ENCODE results near the gene ZMAT5. TPM values are rescaled to one million over a fixed set of nuclear protein-coding genes. Genes with fewer than 3 reads are reported as not detected.

Gene ZMAT5, protein sequence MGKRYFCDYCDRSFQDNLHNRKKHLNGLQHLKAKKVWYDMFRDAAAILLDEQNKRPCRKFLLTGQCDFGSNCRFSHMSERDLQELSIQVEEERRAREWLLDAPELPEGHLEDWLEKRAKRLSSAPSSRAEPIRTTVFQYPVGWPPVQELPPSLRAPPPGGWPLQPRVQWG
- total RNA-seq (10 to 100 TPM; 11.2 to 23.1 (median 21.1) TPM), total RNA-seq (3.5 to 21.7 (median 11.8) reads per million in 29 experiments)
- total RNA-seq (2013) = 17.1 TPM

DNA sequence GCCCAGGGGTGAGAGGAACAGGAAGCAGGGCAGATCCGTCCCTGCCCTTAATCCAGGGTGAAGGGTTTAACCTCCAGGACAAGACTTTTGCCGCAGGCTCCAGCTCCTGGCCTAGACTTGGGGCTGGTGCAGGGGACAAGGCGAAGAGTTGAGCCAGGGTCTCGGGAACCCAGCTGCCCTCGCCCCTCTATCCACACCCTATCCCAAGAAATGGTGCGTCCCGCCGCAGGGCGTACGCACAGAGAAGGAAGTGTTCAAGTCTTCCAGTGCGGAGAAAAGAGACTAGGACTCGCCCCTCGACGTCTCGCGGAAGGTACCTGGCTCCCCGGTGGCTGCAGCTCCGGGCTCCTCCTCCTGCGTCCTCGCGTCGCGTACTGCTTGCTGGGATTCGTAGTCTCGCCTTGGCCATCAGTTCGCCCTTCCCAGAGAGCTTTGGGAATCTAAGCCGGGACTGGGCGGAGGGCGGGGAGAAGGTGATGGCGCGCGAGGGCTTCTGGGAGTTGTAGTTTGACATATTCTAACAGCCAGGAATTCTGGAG is at the start of gene ZMAT5:
TSS of gene ZMAT5 (minus strand) at position 376 of the 539 bp plus-strand sequence. CDS start 18,463 bp downstream, outside the sequence.
- H3K27ac ChIP-seq (ENCODE audit: low read length) = peak within 1 kb of the TSS; percentile 79
- peaks cover 9 to 26% of the 10 kb centered on the region in 2 donors for H3K36me3 ChIP-seq (ENCODE audit: control insufficient read depth in 2 of 2, extremely low read depth in 1 of 2, insufficient read depth in 1 of 2, low read length in 1 of 2)
- peaks cover 12 to 27% of the 10 kb centered on the region in 2 experiments for H3K4me1 ChIP-seq (ENCODE audit: control insufficient read depth in 1 of 2, extremely low read depth in 1 of 2, insufficient read depth in 2 of 2, low read length in 2 of 2)
- peak within 1 kb of the TSS; percentile 92 to 95 for H3K4me3 ChIP-seq (ENCODE audit: control insufficient read depth in 1 of 2, extremely low read depth in 1 of 2, low read length in 1 of 2)
- Mint-ChIP-seq H3K36me3 (peaks cover 16% of the 10 kb centered on the region), H3K9me3 (no peaks in the 10 kb centered on the region), H3K27me3 (no peaks in the 10 kb centered on the region), H3K4me3 (peak within 1 kb of the TSS; percentile 99 to 100 (median 100)), H3K27ac (peak within 1 kb of the TSS; percentile 98 to 99), H3K4me1 (peaks cover 42 to 54% (median 44%) of the 10 kb centered on the region in 3 donors)
- WGBS (ENCODE audit: insufficient coverage) = under 1% methylated on average over 23 of the region's 32 CpGs
- POLR2A ChIA-PET = no interaction called here
- no peaks in the 10 kb centered on the region for H3K9me3 ChIP-seq
- peak; percentile 97 to 99 (median 99) for ATAC-seq (replicated peaks in 1 of 4)
- no peaks in the 10 kb centered on the region for H3K27me3 ChIP-seq (replicated peaks in 1 of 2; ENCODE audit: control insufficient read depth in 2 of 2, extremely low read depth in 1 of 2, insufficient read depth in 2 of 2, low read length in 1 of 2)
- DNase-seq = peak; percentile 77 to 96 (median 88)
- CTCF ChIA-PET = interaction anchor here in 1 of 2 donors (0.9 kb wide), 1 partner anchor 139 kb away, joined by 3 read pairs; no protein-coding TSS in a partner anchor

DNA sequence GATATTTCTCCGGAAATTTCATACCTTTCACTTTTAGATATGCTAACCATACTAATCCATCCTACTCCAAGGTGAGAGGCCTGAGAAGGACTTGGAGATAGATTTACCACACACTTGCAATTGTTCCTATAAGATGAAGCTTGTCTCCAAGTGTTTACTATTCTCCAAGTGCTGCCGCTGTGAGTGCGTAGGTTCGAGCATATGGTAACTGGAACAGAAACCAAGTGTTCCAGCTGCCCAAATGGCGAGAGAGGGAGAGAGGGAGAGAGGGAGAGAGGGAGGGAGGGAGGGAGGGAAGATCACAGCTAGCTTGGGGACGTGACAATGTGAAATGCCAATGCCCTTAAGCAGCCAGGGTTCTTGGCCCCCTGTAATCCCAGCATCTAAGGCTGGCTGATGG is 49.7 kb upstream of the ZMAT5 start:
- Mint-ChIP-seq H3K9me3 (no peaks in the 10 kb centered on the region), H3K4me3 (no peak overlapping the region), H3K4me1 (peaks cover 0 to 4% (median 0%) of the 10 kb centered on the region in 3 donors), H3K27ac (no peak overlapping the region), H3K36me3 (peaks cover 73% of the 10 kb centered on the region), H3K27me3 (no peaks in the 10 kb centered on the region)
- Histone ChIP-seq H3K4me1 (ENCODE audit: control insufficient read depth in 1 of 2, extremely low read depth in 1 of 2, insufficient read depth in 2 of 2, low read length in 2 of 2) (no peaks in the 10 kb centered on the region), H3K9me3 (no peaks in the 10 kb centered on the region), H3K27me3 (replicated peaks in 1 of 2; ENCODE audit: control insufficient read depth in 2 of 2, extremely low read depth in 1 of 2, insufficient read depth in 2 of 2, low read length in 1 of 2) (no peaks in the 10 kb centered on the region), H3K4me3 (ENCODE audit: control insufficient read depth in 1 of 2, extremely low read depth in 1 of 2, low read length in 1 of 2) (no peak overlapping the region), H3K36me3 (ENCODE audit: control insufficient read depth in 2 of 2, extremely low read depth in 1 of 2, insufficient read depth in 1 of 2, low read length in 1 of 2) (peaks cover 36 to 87% of the 10 kb centered on the region in 2 donors), H3K27ac (ENCODE audit: low read length) (no peak overlapping the region)
- ATAC-seq (replicated peaks in 1 of 4) (no peak), DNase-seq (no peak)
- 100% methylated on average over 5 of the region's 6 CpGs for whole genome bisulfite sequencing (ENCODE audit: insufficient coverage)
- CTCF ChIA-PET = no interaction called here
- POLR2A ChIA-PET = no interaction called here

DNA sequence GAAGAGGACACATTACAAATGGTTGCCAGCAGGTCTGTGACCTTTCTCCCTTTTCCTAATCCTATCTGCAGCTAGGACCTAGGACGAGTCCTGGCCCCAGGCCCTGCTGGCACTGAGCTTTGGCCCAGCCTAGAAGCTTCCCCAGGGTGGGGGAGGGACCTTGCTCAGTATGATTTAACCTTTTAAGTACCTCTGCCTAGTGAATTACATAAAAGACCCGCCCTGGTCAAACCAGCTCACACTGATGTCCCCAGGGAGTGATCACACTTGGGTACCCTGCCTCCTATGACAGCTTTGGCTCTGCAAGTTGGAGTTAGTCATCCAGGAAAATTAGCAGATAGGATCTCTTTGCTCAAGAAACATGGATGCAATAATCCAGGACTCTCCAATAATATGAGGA is 49.3 kb upstream of the ZMAT5 start:
- H3K27ac Mint-ChIP-seq = no peak overlapping the region
- no peaks in the 10 kb centered on the region for H3K27me3 ChIP-seq (replicated peaks in 1 of 2; ENCODE audit: control insufficient read depth in 2 of 2, extremely low read depth in 1 of 2, insufficient read depth in 2 of 2, low read length in 1 of 2)
- ChIA-PET CTCF (no interaction called here), POLR2A (interaction anchor here in 1 of 2 donors (0.6 kb wide), 1 partner anchor 161 kb away, joined by 4 read pairs; no protein-coding TSS in a partner anchor)
- no peak overlapping the region for H3K27ac ChIP-seq (ENCODE audit: low read length)
- H3K36me3 ChIP-seq (ENCODE audit: control insufficient read depth in 2 of 2, extremely low read depth in 1 of 2, insufficient read depth in 1 of 2, low read length in 1 of 2) = peaks cover 36 to 86% of the 10 kb centered on the region in 2 donors
- no peaks in the 10 kb centered on the region for H3K27me3 Mint-ChIP-seq
- no CpG with 5 or more reads among the region's 2 CpGs for WGBS (ENCODE audit: insufficient coverage)
- no peaks in the 10 kb centered on the region for H3K9me3 ChIP-seq
- H3K36me3 Mint-ChIP-seq = peaks cover 72% of the 10 kb centered on the region
- no peak overlapping the region for H3K4me3 Mint-ChIP-seq
- DNase-seq (no peak), ATAC-seq (replicated peaks in 1 of 4) (no peak)
- H3K4me3 ChIP-seq (ENCODE audit: control insufficient read depth in 1 of 2, extremely low read depth in 1 of 2, low read length in 1 of 2) = no peak overlapping the region
- H3K4me1 ChIP-seq (ENCODE audit: control insufficient read depth in 1 of 2, extremely low read depth in 1 of 2, insufficient read depth in 2 of 2, low read length in 2 of 2) = no peaks in the 10 kb centered on the region
- H3K9me3 Mint-ChIP-seq = no peaks in the 10 kb centered on the region
- peaks cover 0 to under 1% (median 0%) of the 10 kb centered on the region in 3 donors for H3K4me1 Mint-ChIP-seq

DNA sequence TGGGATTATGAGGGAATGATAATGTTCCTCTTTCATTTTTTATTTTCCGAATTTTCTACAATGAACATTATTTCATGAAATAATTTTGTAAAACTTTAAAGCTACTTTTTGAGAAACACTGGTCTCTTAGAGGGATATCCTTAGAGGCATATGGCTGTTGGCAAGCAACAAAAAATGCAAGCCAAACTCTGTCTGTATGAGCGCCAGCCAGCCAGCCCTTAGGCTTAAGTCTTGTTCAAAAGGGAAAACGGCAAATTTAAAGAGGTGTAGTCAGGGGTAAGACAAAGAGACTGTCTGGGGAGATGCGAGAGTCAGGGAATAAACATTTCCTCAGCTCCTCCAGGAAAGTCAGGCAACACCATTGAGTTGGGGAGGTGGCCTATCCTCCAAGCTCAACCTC is 48.8 kb upstream of the ZMAT5 start:
- H3K4me3 Mint-ChIP-seq = no peak overlapping the region
- Histone ChIP-seq H3K36me3 (ENCODE audit: control insufficient read depth in 2 of 2, extremely low read depth in 1 of 2, insufficient read depth in 1 of 2, low read length in 1 of 2) (peaks cover 36 to 85% of the 10 kb centered on the region in 2 donors), H3K27me3 (replicated peaks in 1 of 2; ENCODE audit: control insufficient read depth in 2 of 2, extremely low read depth in 1 of 2, insufficient read depth in 2 of 2, low read length in 1 of 2) (no peaks in the 10 kb centered on the region), H3K27ac (ENCODE audit: low read length) (no peak overlapping the region), H3K9me3 (no peaks in the 10 kb centered on the region), H3K4me3 (ENCODE audit: control insufficient read depth in 1 of 2, extremely low read depth in 1 of 2, low read length in 1 of 2) (no peak overlapping the region), H3K4me1 (ENCODE audit: control insufficient read depth in 1 of 2, extremely low read depth in 1 of 2, insufficient read depth in 2 of 2, low read length in 2 of 2) (no peaks in the 10 kb centered on the region)
- ChIA-PET CTCF (no interaction called here), POLR2A (interaction anchor here in 1 of 2 donors (0.6 kb wide), 1 partner anchor 162 kb away, joined by 4 read pairs; no protein-coding TSS in a partner anchor)
- DNase-seq (no peak), ATAC-seq (replicated peaks in 1 of 4) (no peak)
- no CpG with 5 or more reads among the region's 4 CpGs for WGBS (ENCODE audit: insufficient coverage)
- H3K4me1 Mint-ChIP-seq = no peaks in the 10 kb centered on the region
- H3K27me3 Mint-ChIP-seq = no peaks in the 10 kb centered on the region
- no peaks in the 10 kb centered on the region for H3K9me3 Mint-ChIP-seq
- H3K27ac Mint-ChIP-seq = no peak overlapping the region
- peaks cover 73% of the 10 kb centered on the region for H3K36me3 Mint-ChIP-seq

DNA sequence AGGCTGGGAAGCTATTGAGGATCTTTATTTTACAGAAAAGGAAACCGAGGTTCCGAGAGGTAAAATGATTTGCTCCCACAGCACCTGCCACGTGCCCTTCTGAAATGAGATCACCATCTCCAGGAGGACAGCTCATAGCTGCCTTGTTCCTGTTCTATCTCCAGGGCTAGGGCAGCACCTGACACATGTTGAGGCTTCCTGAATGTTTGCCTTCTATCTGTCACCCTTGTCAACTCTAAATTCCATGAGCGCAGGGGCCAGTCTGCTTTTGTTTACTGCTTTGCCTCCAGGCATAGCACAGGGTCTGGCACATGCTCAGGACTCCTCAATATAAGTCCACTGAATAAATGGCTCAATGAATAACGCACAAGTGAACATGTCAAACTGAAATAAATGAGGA is 47.2 kb upstream of the ZMAT5 start:
- H3K4me1 Mint-ChIP-seq = no peaks in the 10 kb centered on the region
- no peak overlapping the region for H3K27ac Mint-ChIP-seq
- Histone ChIP-seq H3K36me3 (ENCODE audit: control insufficient read depth in 2 of 2, extremely low read depth in 1 of 2, insufficient read depth in 1 of 2, low read length in 1 of 2) (peaks cover 35 to 89% of the 10 kb centered on the region in 2 donors), H3K4me3 (ENCODE audit: control insufficient read depth in 1 of 2, extremely low read depth in 1 of 2, low read length in 1 of 2) (no peak overlapping the region), H3K4me1 (ENCODE audit: control insufficient read depth in 1 of 2, extremely low read depth in 1 of 2, insufficient read depth in 2 of 2, low read length in 2 of 2) (no peaks in the 10 kb centered on the region), H3K9me3 (no peaks in the 10 kb centered on the region), H3K27me3 (replicated peaks in 1 of 2; ENCODE audit: control insufficient read depth in 2 of 2, extremely low read depth in 1 of 2, insufficient read depth in 2 of 2, low read length in 1 of 2) (no peaks in the 10 kb centered on the region), H3K27ac (ENCODE audit: low read length) (no peak overlapping the region)
- H3K9me3 Mint-ChIP-seq = no peaks in the 10 kb centered on the region
- no peaks in the 10 kb centered on the region for H3K27me3 Mint-ChIP-seq
- WGBS (ENCODE audit: insufficient coverage) = 82% methylated on average over 5 of the region's 5 CpGs
- peaks cover 74% of the 10 kb centered on the region for H3K36me3 Mint-ChIP-seq
- ATAC-seq (replicated peaks in 1 of 4) (no peak), DNase-seq (no peak)
- ChIA-PET CTCF (no interaction called here), POLR2A (no interaction called here)
- no peak overlapping the region for H3K4me3 Mint-ChIP-seq

DNA sequence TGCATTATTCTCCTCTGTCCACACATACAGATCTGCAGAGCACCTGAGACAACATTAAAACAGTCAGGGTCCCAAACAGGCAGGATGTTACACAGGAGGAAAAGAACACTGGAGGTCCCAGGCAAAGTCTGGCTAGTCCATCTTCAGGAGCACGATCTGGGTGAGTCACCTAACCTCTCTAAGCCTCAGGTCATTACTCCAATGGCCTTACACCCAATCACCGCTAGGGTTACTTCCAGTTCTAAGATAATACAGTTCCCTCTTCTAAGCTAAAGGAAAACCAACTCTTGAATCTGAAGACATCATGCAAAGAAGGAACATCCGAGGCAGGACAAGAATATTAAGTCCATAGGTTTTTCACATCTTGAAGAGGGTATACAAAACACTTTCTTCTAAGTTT is 46.8 kb upstream of the ZMAT5 start:
- Histone ChIP-seq H3K4me1 (ENCODE audit: control insufficient read depth in 1 of 2, extremely low read depth in 1 of 2, insufficient read depth in 2 of 2, low read length in 2 of 2) (no peaks in the 10 kb centered on the region), H3K36me3 (ENCODE audit: control insufficient read depth in 2 of 2, extremely low read depth in 1 of 2, insufficient read depth in 1 of 2, low read length in 1 of 2) (peaks cover 31 to 85% of the 10 kb centered on the region in 2 donors), H3K27me3 (replicated peaks in 1 of 2; ENCODE audit: control insufficient read depth in 2 of 2, extremely low read depth in 1 of 2, insufficient read depth in 2 of 2, low read length in 1 of 2) (no peaks in the 10 kb centered on the region), H3K4me3 (ENCODE audit: control insufficient read depth in 1 of 2, extremely low read depth in 1 of 2, low read length in 1 of 2) (no peak overlapping the region), H3K9me3 (no peaks in the 10 kb centered on the region), H3K27ac (ENCODE audit: low read length) (no peak overlapping the region)
- ChIA-PET CTCF (no interaction called here), POLR2A (no interaction called here)
- Mint-ChIP-seq H3K9me3 (no peaks in the 10 kb centered on the region), H3K4me3 (no peak overlapping the region), H3K4me1 (no peaks in the 10 kb centered on the region), H3K36me3 (peaks cover 71% of the 10 kb centered on the region), H3K27ac (no peak overlapping the region), H3K27me3 (no peaks in the 10 kb centered on the region)
- no peak for DNase-seq
- 100% methylated on average over 2 of the region's 3 CpGs for WGBS (ENCODE audit: insufficient coverage)
- ATAC-seq (replicated peaks in 1 of 4) = no peak

Measured in T-cell (primary cell).